Adrenal gland (tissue), 5 donors: ENCODE measurements around the gene CCDC102A.

Experiments
- POLR2A ChIP-seq, 2 donors: fragments of 450-650 bp; IDR thresholded peaks; one replicate each; pipeline ENCODE4 v1.6.1; 2017; ENCODE audit warnings: antibody characterized with exemption in 2 of 2, mild to moderate bottlenecking in 2 of 2, moderate library complexity in 1 of 2
- TF ChIP-seq, protein P1 (sequence below), 6 experiments: fragments of 450-650 bp in 4 of 6; fragments of 200-600 bp in 2 of 6; sonication (generic) in 1 of 6; IDR thresholded peaks; 1 replicate in 5 of 6; 2 replicates in 1 of 6; pipeline versions ENCODE4 v1.5.1 to v1.8.0; 2016 to 2021; ENCODE audit warnings: antibody characterized with exemption in 6 of 6, mild to moderate bottlenecking in 2 of 6, moderate library complexity in 1 of 6
- donor health status: DM: no; HTN: no; CAD: no.

GRCh38 chr16:57537581-57538234 is 1.3 kb upstream of the CCDC102A start:
- TF ChIP-seq, protein P1, sequence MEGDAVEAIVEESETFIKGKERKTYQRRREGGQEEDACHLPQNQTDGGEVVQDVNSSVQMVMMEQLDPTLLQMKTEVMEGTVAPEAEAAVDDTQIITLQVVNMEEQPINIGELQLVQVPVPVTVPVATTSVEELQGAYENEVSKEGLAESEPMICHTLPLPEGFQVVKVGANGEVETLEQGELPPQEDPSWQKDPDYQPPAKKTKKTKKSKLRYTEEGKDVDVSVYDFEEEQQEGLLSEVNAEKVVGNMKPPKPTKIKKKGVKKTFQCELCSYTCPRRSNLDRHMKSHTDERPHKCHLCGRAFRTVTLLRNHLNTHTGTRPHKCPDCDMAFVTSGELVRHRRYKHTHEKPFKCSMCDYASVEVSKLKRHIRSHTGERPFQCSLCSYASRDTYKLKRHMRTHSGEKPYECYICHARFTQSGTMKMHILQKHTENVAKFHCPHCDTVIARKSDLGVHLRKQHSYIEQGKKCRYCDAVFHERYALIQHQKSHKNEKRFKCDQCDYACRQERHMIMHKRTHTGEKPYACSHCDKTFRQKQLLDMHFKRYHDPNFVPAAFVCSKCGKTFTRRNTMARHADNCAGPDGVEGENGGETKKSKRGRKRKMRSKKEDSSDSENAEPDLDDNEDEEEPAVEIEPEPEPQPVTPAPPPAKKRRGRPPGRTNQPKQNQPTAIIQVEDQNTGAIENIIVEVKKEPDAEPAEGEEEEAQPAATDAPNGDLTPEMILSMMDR (IDR thresholded peaks at IDR 0.05) = no peak
- TF ChIP-seq POLR2A (IDR thresholded peaks at IDR 0.05) = no peak
